GM12872 (cell line): ENCODE data around the gene HLA-F.

Source experiments
- TF ChIP-seq, protein P1 (sequence below): IDR thresholded peaks from 3 replicates; pipeline ENCODE4 v1.5.1; 2011; ENCODE audit warnings: low read depth, mild to moderate bottlenecking, low read length, moderate library complexity; ENCODE audit not compliant: insufficient read depth

Gene HLA-F

DNA sequence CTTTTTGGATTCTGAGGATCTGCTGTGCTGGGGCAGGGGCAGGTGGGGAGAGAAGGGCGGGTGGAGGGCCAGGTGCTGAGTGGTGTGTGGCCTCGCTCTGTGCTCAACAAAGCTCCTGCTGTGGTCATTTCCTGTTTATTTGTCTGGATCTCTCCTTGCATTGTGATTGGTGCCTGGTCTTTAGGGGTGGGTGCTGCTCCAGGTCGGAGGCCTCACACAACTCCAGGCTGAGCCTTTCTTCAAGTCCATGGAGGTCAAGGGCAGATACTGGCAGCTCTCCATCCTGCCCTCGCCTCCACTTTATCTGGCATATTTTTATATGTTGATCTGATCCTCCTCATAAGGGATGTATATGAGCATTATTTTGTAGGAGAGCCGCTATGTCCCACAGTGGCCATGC is 36.2 kb downstream of the HLA-F start:
- TF ChIP-seq, protein P1, sequence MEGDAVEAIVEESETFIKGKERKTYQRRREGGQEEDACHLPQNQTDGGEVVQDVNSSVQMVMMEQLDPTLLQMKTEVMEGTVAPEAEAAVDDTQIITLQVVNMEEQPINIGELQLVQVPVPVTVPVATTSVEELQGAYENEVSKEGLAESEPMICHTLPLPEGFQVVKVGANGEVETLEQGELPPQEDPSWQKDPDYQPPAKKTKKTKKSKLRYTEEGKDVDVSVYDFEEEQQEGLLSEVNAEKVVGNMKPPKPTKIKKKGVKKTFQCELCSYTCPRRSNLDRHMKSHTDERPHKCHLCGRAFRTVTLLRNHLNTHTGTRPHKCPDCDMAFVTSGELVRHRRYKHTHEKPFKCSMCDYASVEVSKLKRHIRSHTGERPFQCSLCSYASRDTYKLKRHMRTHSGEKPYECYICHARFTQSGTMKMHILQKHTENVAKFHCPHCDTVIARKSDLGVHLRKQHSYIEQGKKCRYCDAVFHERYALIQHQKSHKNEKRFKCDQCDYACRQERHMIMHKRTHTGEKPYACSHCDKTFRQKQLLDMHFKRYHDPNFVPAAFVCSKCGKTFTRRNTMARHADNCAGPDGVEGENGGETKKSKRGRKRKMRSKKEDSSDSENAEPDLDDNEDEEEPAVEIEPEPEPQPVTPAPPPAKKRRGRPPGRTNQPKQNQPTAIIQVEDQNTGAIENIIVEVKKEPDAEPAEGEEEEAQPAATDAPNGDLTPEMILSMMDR: no peak

DNA sequence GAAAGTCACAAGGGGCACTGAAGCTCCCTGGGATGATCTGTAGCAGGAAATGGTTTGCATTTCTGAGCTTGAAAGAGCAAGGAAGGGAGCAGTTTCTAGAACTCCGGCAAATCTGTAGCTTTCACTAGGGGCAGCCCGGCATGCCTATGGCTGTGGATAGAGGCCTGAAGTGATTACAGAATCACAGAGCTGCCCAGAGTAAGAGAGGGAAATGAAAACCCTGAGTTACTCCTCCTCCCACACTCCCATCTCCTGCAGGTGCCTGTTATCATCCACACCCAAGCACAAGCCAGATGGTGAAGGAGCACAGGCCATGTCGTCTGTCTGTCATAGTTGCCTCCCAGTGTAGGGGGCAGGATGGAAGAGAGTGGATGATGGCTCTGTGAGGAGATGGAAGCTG is 37.1 kb downstream of the HLA-F start:
- TF ChIP-seq, protein P1: no peak

DNA sequence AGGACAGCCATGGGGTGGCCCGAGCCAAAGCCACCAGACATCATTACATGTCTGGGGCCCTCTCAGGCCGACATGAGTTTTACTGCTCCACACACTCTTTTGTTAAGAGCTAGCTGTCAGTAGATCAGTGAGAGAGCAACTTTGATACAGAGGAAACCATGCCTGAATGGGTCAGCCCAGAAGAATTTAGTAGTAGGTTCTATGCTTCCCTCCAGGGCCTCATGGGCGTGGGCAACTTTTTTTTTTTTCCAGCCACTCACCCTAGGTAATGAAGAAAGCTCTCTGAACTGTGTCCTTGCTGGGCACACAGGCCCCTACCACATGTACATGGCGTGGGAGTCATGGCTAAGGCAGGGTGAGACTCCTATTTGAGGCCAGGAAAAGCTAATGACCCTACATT is 38.8 kb downstream of the HLA-F start:
- TF ChIP-seq, protein P1: no peak

DNA sequence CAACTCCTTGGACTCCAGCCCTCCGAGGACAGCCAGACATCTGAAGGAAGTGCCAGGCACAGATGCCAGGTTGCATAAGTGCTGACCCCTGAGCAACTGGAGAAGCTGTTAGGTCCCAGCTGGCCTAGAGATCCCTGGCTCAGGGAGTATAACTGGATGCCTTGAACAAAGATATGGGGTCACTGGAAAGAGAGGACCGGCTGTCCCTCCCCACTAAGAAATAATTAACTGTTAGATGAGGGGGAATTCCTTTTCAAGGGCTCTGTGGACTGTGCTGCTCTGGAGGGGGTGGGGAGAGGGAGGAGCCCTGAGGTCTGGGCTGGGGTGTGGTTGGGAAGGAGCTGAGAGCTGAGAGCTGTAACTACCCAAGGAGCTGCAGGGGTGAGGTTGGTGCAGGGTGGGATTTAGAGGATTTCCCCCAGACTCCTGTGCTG is 39.6 kb downstream of the HLA-F start:
- TF ChIP-seq, protein P1: no peak

DNA sequence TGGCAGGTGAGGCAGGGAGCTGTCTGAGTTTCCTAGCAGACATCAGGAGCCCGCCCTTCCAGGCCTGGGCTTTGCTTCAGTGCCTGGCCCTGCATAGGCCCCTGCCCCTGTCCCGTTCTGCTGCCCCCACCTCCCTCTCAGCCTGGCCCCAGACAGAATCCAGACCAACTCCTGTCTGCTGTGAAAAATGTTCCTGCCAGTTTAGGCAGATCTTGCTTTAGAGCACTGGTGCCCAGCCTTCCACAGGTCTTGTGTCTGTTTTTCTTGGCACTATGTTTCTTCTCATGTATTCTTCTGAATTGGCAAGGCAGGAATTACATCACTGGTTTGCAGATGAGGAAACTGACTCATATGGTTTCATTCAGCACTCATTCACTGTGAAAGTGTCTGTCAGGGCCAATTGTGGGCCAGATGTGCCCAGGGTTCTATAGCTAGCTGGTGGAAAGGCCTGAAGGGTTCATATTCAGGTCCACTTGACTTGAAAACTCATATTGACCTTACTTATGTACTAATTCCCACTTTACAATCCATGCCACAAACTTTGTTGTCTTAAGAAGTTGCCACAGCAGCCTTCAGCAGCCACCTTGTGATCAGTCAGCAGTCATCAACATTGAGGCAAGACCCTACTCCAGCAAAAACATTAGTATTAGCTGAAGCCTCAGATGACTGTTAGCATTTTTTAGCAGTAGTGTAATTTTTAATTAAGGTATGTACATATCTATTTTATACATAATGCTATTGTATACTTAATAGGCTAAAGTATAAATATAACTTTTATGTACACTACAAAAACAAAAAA is 40.5 kb downstream of the HLA-F start:
- TF ChIP-seq, protein P1: no peak

DNA sequence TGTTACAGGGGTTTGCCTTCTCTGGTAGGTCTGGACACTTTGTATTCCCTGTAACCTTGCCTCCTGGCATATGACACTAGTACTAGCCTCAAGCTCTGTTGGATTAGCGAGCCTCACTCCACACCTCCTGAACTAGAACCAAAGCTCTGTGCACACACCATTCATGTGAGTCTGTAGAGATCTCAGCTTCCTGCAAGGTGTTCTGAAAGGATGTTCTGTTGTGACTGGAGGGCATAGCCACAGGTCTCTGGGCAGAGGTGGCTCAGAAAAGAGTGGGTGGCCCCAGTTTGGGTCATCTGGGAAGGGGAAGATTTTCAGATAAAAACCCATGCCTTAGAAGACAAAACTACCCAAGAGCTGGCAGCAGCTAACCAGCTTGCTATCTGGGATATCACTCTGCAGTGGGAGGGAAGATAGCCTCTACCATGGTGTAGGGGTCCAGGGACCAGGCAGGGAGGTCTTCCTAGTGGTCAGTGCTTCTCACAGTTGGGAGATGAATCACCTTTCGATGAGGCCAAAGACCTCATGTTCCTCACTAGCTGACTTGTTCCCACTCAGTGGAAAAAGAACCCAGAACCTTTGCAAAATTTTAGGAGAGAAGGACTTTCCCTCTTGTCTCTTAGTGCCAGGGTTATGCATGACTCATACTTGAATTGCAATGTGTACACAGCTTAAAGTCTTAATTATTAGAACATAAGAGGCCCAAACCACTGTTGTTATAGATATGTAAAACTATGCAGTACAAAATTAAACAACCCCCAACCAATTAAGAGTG is 41.4 kb downstream of the HLA-F start:
- TF ChIP-seq, protein P1: no peak

DNA sequence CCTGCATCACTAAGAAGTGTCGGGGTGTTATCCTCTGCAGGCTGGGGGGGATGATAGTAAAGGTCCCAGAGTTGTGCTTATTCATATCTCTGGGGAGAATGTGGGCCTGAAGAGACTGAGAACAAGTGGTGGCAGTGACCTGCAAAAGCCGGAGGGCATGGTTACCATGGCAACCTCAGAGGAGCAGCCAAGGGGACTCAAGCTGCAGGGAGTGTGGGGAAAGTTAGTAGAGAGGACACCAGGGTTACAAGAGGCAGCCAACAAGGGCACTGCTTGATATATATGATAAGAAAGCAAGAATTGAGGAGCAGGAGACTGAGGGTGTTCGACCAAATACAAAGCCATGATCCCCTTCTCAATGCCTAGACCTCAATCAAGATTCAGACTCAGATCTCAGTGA is 46.1 kb downstream of the HLA-F start:
- TF ChIP-seq, protein P1: no peak
